Tibial artery (tissue), 4 donors: ENCODE measurements around the gene USP19.

Source experiments
- DNase-seq, 2 donors: peaks; one replicate each; pipeline ENCODE4 v3.0.0-alpha.2; 2019
- H3K27ac ChIP-seq, 2 donors: fragments of 200-600 bp; sonication (generic) in 1 of 2; 1 replicate in 1 of 2; 2 replicates in 1 of 2; pipeline ENCODE4 v1.5.1; 2018 to 2019; ENCODE audit warnings: mild to moderate bottlenecking in 1 of 2
- H3K27me3 ChIP-seq, 2 donors: fragments of 200-600 bp; sonication (generic) in 1 of 2; one replicate each; pipeline versions ENCODE4 v1.5.1 to v1.6.0; 2016 to 2019
- H3K36me3 ChIP-seq, 3 donors: fragments of 200-600 bp; sonication (generic) in 2 of 3; one replicate each; pipeline ENCODE4 v1.5.1; 2016 to 2019; ENCODE audit warnings: mild to moderate bottlenecking in 2 of 3
- H3K4me1 ChIP-seq, 4 donors: fragments of 200-600 bp; sonication (generic) in 2 of 4; 1 replicate in 3 of 4; 2 replicates in 1 of 4; pipeline ENCODE4 v1.5.1; 2016 to 2019
- H3K4me3 ChIP-seq, 2 donors: fragments of 200-600 bp; sonication (generic) in 1 of 2; 1 replicate in 1 of 2; 2 replicates in 1 of 2; pipeline ENCODE4 v1.5.1; 2018 to 2019; ENCODE audit warnings: mild to moderate bottlenecking in 2 of 2
- H3K9me3 ChIP-seq, 3 donors: fragments of 200-600 bp; sonication (generic) in 1 of 3; one replicate each; pipeline ENCODE4 v1.5.1; 2016 to 2019
- CTCF ChIP-seq, 2 experiments: fragments of 200-600 bp in 1 of 2; fragments of 450-650 bp in 1 of 2; IDR thresholded peaks; one replicate each; pipeline ENCODE4 v1.5.1; 2017 to 2019; ENCODE audit warnings: antibody characterized with exemption in 2 of 2, mild to moderate bottlenecking in 1 of 2, moderate library complexity in 1 of 2
- intact Hi-C: fragments of 100-400 bp; cut with DNase I; formaldehyde crosslinking; loops from one replicate; pipeline ENCODE4 v1.15.0; 2023; ENCODE audit warnings: low total_unique reads

The USP19 gene

GRCh38 chr3:49120438-49121131, at the start of gene USP19:
Gene USP19 (minus strand): TSS chr3:49120823. CDS start chr3:49119145, 1,678 bp downstream.
- H3K36me3 ChIP-seq, result peaks cover 72 to 81% (median 80%) of the 10 kb centered on the region in 3 donors
- intact Hi-C loops, result no loop called here

GRCh38 chr3:49166752-49167556, 46.3 kb upstream of the USP19 start:
- no peak for TF ChIP-seq CTCF (IDR thresholded peaks at IDR 0.05)
- Histone ChIP-seq H3K27me3 (no peaks in the 10 kb centered on the region), H3K36me3 (peaks cover 7 to 23% (median 23%) of the 10 kb centered on the region in 3 donors), H3K4me3 (peak overlapping the region; percentile 72 to 89), H3K27ac (peak overlapping the region; percentile 86 to 94), H3K4me1 (peaks cover 0 to 33% (median 28%) of the 10 kb centered on the region in 4 donors), H3K9me3 (no peaks in the 10 kb centered on the region)
- intact Hi-C loops, result no loop called here
- no peak for DNase-seq

More at GRCh38 chr3:49120438-49121131, at the start of gene USP19:
- Histone ChIP-seq H3K4me3 (peak within 1 kb of the TSS; percentile 80 to 83), H3K4me1 (peaks cover 5 to 26% (median 20%) of the 10 kb centered on the region in 4 donors), H3K27ac (peak within 1 kb of the TSS; percentile 91 to 96), H3K9me3 (no peaks in the 10 kb centered on the region), H3K27me3 (no peaks in the 10 kb centered on the region)
- TF ChIP-seq CTCF (IDR thresholded peaks at IDR 0.05), result no peak
- peak; percentile 95 to 98 for DNase-seq

GRCh38 chr3:49165771-49166751, 45.4 kb upstream of the USP19 start, which contains the start of gene CCDC71:
Gene CCDC71 (minus strand): TSS chr3:49166331. CDS start chr3:49164208, 2,123 bp downstream.
- no peaks in the 10 kb centered on the region for H3K9me3 ChIP-seq
- DNase-seq, result peak; percentile 56 to 82
- intact Hi-C loops, result no loop called here
- no peak for TF ChIP-seq CTCF (IDR thresholded peaks at IDR 0.05)
- no peaks in the 10 kb centered on the region for H3K27me3 ChIP-seq
- peaks cover 7 to 32% (median 29%) of the 10 kb centered on the region in 3 donors for H3K36me3 ChIP-seq
- H3K4me1 ChIP-seq, result peaks cover 0 to 29% (median 26%) of the 10 kb centered on the region in 4 donors
- H3K27ac ChIP-seq, result peak within 1 kb of the TSS; percentile 86 to 94
- H3K4me3 ChIP-seq, result peak within 1 kb of the TSS; percentile 72 to 89

GRCh38 chr3:49164983-49165720, 44.5 kb upstream of the USP19 start:
- DNase-seq, result no peak
- peak overlapping the region; percentile 86 to 94 for H3K27ac ChIP-seq
- H3K27me3 ChIP-seq, result no peaks in the 10 kb centered on the region
- peak overlapping the region; percentile 72 to 89 for H3K4me3 ChIP-seq
- no peak for TF ChIP-seq CTCF (IDR thresholded peaks at IDR 0.05)
- peaks cover 7 to 32% (median 29%) of the 10 kb centered on the region in 3 donors for H3K36me3 ChIP-seq
- peaks cover 0 to 22% (median 19%) of the 10 kb centered on the region in 4 donors for H3K4me1 ChIP-seq
- no peaks in the 10 kb centered on the region for H3K9me3 ChIP-seq
- intact Hi-C loops, result no loop called here
